Gastrocnemius medialis (tissue), 4 donors: ENCODE results near the gene STRBP.

Experiments
- CTCF ChIP-seq, 5 experiments: fragments of 450-650 bp in 3 of 5; fragments of 200-600 bp in 2 of 5; sonication (generic) in 2 of 5; IDR thresholded peaks in 4 of 5; conservative IDR thresholded peaks in 1 of 5; 1 replicate in 4 of 5; 2 replicates in 1 of 5; pipeline ENCODE4 v1.5.1; 2016 to 2019; ENCODE audit warnings: antibody characterized with exemption in 5 of 5, mild to moderate bottlenecking in 3 of 5, moderate library complexity in 3 of 5
- POLR2A ChIP-seq, 2 donors: fragments of 450-650 bp; IDR thresholded peaks; one replicate each; pipeline ENCODE4 v1.6.1; 2017; ENCODE audit warnings: antibody characterized with exemption in 2 of 2, mild to moderate bottlenecking in 2 of 2, moderate library complexity in 2 of 2

- TF ChIP-seq CTCF (IDR thresholded peaks at IDR 0.05 in 4 of 5, conservative IDR thresholded peaks at IDR 0.05 in 1 of 5) (no peak), POLR2A (IDR thresholded peaks at IDR 0.05) (no peak)
Observed at GRCh38 chr9:123073991-123074422, 194.4 kb downstream of the STRBP start.
